Activated naive CD4-positive, alpha-beta T cell treated with anti-CD3 and anti-CD28 coated beads, Interleukin-2, amount 50 U/mL, for 24 hours (primary cell): ENCODE measurements around the gene NEO1.

Experiments
- H3K27ac Mint-ChIP-seq: one replicate; pipeline ENCODE4 v1.8.0; 2021; ENCODE audit warnings: mild to moderate bottlenecking, mixed read lengths
- H3K27me3 Mint-ChIP-seq: one replicate; pipeline ENCODE4 v1.8.0; 2021; ENCODE audit warnings: mixed read lengths
- H3K36me3 Mint-ChIP-seq: one replicate; pipeline ENCODE4 v1.8.0; 2021; ENCODE audit warnings: mixed read lengths
- H3K4me1 Mint-ChIP-seq: one replicate; pipeline ENCODE4 v1.8.0; 2021; ENCODE audit warnings: mixed read lengths
- H3K4me3 Mint-ChIP-seq: one replicate; pipeline ENCODE4 v1.8.0; 2021; ENCODE audit warnings: mild to moderate bottlenecking, mixed read lengths
- H3K9me3 Mint-ChIP-seq: one replicate; pipeline ENCODE4 v1.8.0; 2021; ENCODE audit warnings: mixed read lengths

The NEO1 gene

GRCh38 chr15:73079565-73079964 lies 27.3 kb downstream of the NEO1 start:
- Mint-ChIP-seq H3K27me3 (no peaks in the 10 kb centered on the region), H3K9me3 (no peaks in the 10 kb centered on the region), H3K36me3 (no peaks in the 10 kb centered on the region), H3K4me1 (no peaks in the 10 kb centered on the region), H3K27ac (no peak overlapping the region), H3K4me3 (no peak overlapping the region)

- Mint-ChIP-seq H3K4me1 (no peaks in the 10 kb centered on the region), H3K9me3 (no peaks in the 10 kb centered on the region), H3K27ac (no peak overlapping the region), H3K4me3 (no peak overlapping the region), H3K27me3 (no peaks in the 10 kb centered on the region), H3K36me3 (no peaks in the 10 kb centered on the region)
Observed at GRCh38 chr15:73081321-73081958, 29.2 kb downstream of the NEO1 start.

GRCh38 chr15:73082812-73083211 lies 30.5 kb downstream of the NEO1 start:
- Mint-ChIP-seq H3K4me1 (peaks cover 7% of the 10 kb centered on the region), H3K4me3 (no peak overlapping the region), H3K36me3 (no peaks in the 10 kb centered on the region), H3K27ac (no peak overlapping the region), H3K27me3 (peaks cover 1% of the 10 kb centered on the region), H3K9me3 (no peaks in the 10 kb centered on the region)

GRCh38 chr15:73087098-73087497 lies 34.8 kb downstream of the NEO1 start:
- Mint-ChIP-seq H3K27me3 (peaks cover 10% of the 10 kb centered on the region), H3K36me3 (no peaks in the 10 kb centered on the region), H3K9me3 (no peaks in the 10 kb centered on the region), H3K27ac (no peak overlapping the region), H3K4me1 (peaks cover 7% of the 10 kb centered on the region), H3K4me3 (no peak overlapping the region)

- H3K36me3 Mint-ChIP-seq, result no peaks in the 10 kb centered on the region
- no peak overlapping the region for H3K27ac Mint-ChIP-seq
- H3K9me3 Mint-ChIP-seq, result no peaks in the 10 kb centered on the region
- H3K4me1 Mint-ChIP-seq, result no peaks in the 10 kb centered on the region
- no peak overlapping the region for H3K4me3 Mint-ChIP-seq
- no peaks in the 10 kb centered on the region for H3K27me3 Mint-ChIP-seq
Observed at GRCh38 chr15:73105064-73105463, 52.8 kb downstream of the NEO1 start.

- no peaks in the 10 kb centered on the region for H3K9me3 Mint-ChIP-seq
- H3K4me3 Mint-ChIP-seq, result no peak overlapping the region
- no peak overlapping the region for H3K27ac Mint-ChIP-seq
- no peaks in the 10 kb centered on the region for H3K4me1 Mint-ChIP-seq
- H3K27me3 Mint-ChIP-seq, result no peaks in the 10 kb centered on the region
- H3K36me3 Mint-ChIP-seq, result no peaks in the 10 kb centered on the region
Observed at GRCh38 chr15:73108676-73109075, 56.4 kb downstream of the NEO1 start.

- H3K9me3 Mint-ChIP-seq, result no peaks in the 10 kb centered on the region
- H3K4me3 Mint-ChIP-seq, result no peak overlapping the region
- H3K27ac Mint-ChIP-seq, result no peak overlapping the region
- no peaks in the 10 kb centered on the region for H3K4me1 Mint-ChIP-seq
- H3K27me3 Mint-ChIP-seq, result no peaks in the 10 kb centered on the region
- H3K36me3 Mint-ChIP-seq, result no peaks in the 10 kb centered on the region
Observed at GRCh38 chr15:73109765-73110164, 57.5 kb downstream of the NEO1 start.

GRCh38 chr15:73110201-73110600 lies 57.9 kb downstream of the NEO1 start:
- Mint-ChIP-seq H3K9me3 (no peaks in the 10 kb centered on the region), H3K4me1 (no peaks in the 10 kb centered on the region), H3K27me3 (no peaks in the 10 kb centered on the region), H3K36me3 (no peaks in the 10 kb centered on the region), H3K27ac (no peak overlapping the region), H3K4me3 (no peak overlapping the region)

- Mint-ChIP-seq H3K36me3 (peaks cover 3% of the 10 kb centered on the region), H3K27ac (no peak overlapping the region), H3K27me3 (no peaks in the 10 kb centered on the region), H3K4me3 (no peak overlapping the region), H3K4me1 (no peaks in the 10 kb centered on the region), H3K9me3 (no peaks in the 10 kb centered on the region)
Observed at GRCh38 chr15:73114064-73114463, 61.8 kb downstream of the NEO1 start.

GRCh38 chr15:73116164-73116563 lies 63.9 kb downstream of the NEO1 start:
- Mint-ChIP-seq H3K27ac (no peak overlapping the region), H3K9me3 (no peaks in the 10 kb centered on the region), H3K4me1 (no peaks in the 10 kb centered on the region), H3K4me3 (no peak overlapping the region), H3K36me3 (peaks cover 3% of the 10 kb centered on the region), H3K27me3 (no peaks in the 10 kb centered on the region)

- Mint-ChIP-seq H3K27me3 (no peaks in the 10 kb centered on the region), H3K36me3 (peaks cover 6% of the 10 kb centered on the region), H3K4me1 (no peaks in the 10 kb centered on the region), H3K9me3 (no peaks in the 10 kb centered on the region), H3K4me3 (no peak overlapping the region), H3K27ac (no peak overlapping the region)
Observed at GRCh38 chr15:73118055-73118454, 65.8 kb downstream of the NEO1 start.

- Mint-ChIP-seq H3K27me3 (no peaks in the 10 kb centered on the region), H3K9me3 (no peaks in the 10 kb centered on the region), H3K4me3 (no peak overlapping the region), H3K36me3 (peaks cover 9% of the 10 kb centered on the region), H3K4me1 (no peaks in the 10 kb centered on the region), H3K27ac (no peak overlapping the region)
Observed at GRCh38 chr15:73119478-73119877, 67.2 kb downstream of the NEO1 start.

- H3K36me3 Mint-ChIP-seq, result peaks cover 9% of the 10 kb centered on the region
- H3K4me1 Mint-ChIP-seq, result no peaks in the 10 kb centered on the region
- no peaks in the 10 kb centered on the region for H3K9me3 Mint-ChIP-seq
- H3K4me3 Mint-ChIP-seq, result no peak overlapping the region
- H3K27ac Mint-ChIP-seq, result no peak overlapping the region
- H3K27me3 Mint-ChIP-seq, result no peaks in the 10 kb centered on the region
Observed at GRCh38 chr15:73120269-73120668, 68.0 kb downstream of the NEO1 start.

- Mint-ChIP-seq H3K27me3 (no peaks in the 10 kb centered on the region), H3K9me3 (no peaks in the 10 kb centered on the region), H3K27ac (no peak overlapping the region), H3K4me1 (no peaks in the 10 kb centered on the region), H3K36me3 (peaks cover 7% of the 10 kb centered on the region), H3K4me3 (no peak overlapping the region)
Observed at GRCh38 chr15:73125219-73125618, 73.0 kb downstream of the NEO1 start.

- no peak overlapping the region for H3K4me3 Mint-ChIP-seq
- no peaks in the 10 kb centered on the region for H3K27me3 Mint-ChIP-seq
- H3K4me1 Mint-ChIP-seq, result no peaks in the 10 kb centered on the region
- H3K27ac Mint-ChIP-seq, result no peak overlapping the region
- H3K36me3 Mint-ChIP-seq, result peaks cover 12% of the 10 kb centered on the region
- H3K9me3 Mint-ChIP-seq, result no peaks in the 10 kb centered on the region
Observed at GRCh38 chr15:73127302-73127936, 75.2 kb downstream of the NEO1 start.

GRCh38 chr15:73130830-73131229 lies 78.6 kb downstream of the NEO1 start:
- Mint-ChIP-seq H3K36me3 (peaks cover 6% of the 10 kb centered on the region), H3K27me3 (no peaks in the 10 kb centered on the region), H3K4me3 (no peak overlapping the region), H3K9me3 (no peaks in the 10 kb centered on the region), H3K27ac (no peak overlapping the region), H3K4me1 (no peaks in the 10 kb centered on the region)

GRCh38 chr15:73134196-73134595 lies 81.9 kb downstream of the NEO1 start:
- Mint-ChIP-seq H3K4me1 (no peaks in the 10 kb centered on the region), H3K9me3 (no peaks in the 10 kb centered on the region), H3K4me3 (no peak overlapping the region), H3K27me3 (no peaks in the 10 kb centered on the region), H3K36me3 (peaks cover 9% of the 10 kb centered on the region), H3K27ac (no peak overlapping the region)
